ENCODE data around the gene MBOAT7. TPM values are rescaled to one million over a fixed set of nuclear protein-coding genes. Genes with fewer than 3 reads are reported as not detected.

Gene MBOAT7
- 119 and 133 TPM in 2 replicates for total RNA-seq

DNA sequence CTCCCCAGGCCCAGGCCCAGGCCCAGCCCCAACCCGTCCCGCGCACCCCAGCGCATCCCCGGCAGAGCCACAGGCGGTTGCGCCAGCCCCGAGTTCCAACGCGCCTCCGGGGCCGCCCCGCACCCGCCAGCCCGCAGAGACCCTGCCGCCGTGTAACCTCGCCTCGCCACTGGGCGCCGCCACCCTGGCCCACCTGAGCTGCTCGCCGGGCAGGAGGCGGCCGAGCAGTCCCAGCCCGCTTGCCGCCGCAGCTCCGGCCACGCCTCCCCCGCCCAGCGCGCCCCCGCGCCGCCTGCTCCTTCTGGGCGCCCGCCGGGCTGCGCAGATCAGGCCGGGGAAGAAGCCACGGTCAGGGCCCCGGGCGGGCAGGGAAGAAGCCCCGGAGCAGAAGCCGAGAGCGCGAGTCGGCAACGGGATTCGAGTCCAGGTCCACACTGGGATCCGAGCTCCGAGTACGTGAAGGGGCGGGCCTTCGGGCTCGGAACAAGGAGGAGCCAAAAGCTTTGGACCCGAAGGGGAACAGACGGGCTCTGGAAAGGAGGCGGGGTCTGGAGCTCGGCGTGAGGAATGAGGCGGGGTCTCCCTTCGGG, at the start of gene MBOAT7:
Gene MBOAT7, minus strand, starts transcription at position 436 of the 590 bp plus-strand sequence. CDS start 1,072 bp downstream, outside the sequence.

DNA sequence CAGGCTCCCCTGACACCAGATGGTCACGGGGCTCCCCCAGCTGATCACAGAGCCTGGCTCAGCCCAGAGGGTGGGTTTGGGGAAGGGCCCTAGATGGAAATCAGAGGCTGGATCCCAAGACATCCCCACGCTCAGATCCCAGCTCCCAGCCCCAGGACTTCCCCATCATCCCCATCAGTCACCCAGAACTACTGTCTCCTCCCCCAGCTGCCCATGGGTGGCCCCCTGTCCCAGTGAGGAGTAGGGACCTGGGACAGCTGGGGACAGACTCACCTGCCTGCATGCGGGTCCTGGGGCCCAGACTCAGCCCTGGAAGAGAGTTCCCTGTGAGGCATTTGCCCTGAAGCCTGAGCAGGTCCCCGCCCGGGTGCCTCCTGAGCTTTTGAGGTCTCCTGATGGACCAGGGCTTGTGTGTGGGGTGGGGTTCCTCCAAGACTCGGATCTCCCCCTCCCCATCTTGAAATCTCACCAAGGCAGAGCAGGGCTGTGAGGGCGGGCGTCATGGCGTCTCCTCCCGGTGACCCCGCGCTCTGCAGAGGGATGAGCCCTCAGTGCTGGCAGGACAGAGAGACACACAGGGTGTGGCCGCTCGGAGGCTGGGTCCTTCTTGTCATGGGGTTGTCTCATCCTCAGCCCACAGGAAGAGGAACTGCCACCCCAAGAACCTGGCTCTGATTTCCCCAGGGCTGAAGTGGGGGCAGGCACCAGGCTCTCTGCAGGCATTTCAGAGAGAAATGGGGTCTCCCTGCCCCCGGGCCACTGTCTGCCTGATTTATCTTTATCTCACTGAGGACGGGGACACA, 33.3 kb upstream of the MBOAT7 start, which contains the start of gene LILRB3:
Gene LILRB3, minus strand, starts transcription at position 534 of the 803 bp plus-strand sequence. Its CDS starts 31 bp downstream, at position 503.

GRCh38 chr19:54191011-54191810, 1.8 kb upstream of the MBOAT7 start, which contains the start of gene TSEN34:
Gene TSEN34, plus strand, starts transcription at chr19:54191308. Its CDS starts 57 bp downstream, at chr19:54191365.

DNA sequence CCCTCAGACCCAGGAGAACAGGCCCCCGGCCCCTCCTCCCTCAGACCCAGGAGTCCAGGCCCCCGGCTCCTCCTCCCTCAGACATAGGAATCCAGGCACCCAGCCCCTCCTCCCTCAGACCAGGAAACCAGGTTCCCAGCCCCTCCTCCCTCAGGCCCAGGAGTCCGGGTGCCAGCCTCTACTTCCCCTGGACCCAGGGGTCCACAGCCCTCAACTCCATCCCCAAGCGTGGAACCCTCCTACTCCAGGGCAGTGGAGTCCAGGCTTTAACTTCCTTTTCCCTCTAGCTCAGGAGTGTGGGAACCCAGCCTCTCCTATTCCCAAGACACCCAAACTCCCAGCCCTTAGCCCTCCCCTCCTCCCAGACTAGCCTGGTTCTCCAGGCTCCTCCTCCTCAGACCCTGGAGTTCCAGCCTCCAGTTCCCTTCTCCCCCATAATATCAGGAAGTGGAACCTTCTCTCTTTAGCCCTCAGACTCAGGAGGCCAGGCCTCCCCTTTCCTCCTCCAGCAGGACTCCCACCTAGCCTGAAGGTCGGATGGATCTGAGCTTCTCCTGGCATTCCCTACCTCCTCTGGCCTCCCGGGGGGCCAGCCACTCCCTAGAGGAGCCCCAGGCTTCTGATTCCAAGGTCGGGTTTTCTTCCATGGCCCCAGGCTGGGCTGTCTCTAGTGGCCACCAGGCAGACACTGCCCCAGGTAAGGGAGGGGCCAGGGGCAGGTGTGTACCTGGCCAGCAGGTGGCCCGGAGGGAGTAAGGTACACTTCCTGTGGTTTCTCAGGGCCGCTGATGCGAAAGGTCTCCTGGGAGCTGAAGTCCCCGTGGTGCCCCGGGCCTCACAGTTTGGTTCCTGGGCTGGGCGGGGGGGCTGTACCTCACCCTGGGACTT, 16.7 kb downstream of the MBOAT7 start, which contains the start of gene TMC4:
Gene TMC4, minus strand, starts transcription at position 690 of the 888 bp plus-strand sequence. Its CDS starts 43 bp downstream, at position 647.

DNA sequence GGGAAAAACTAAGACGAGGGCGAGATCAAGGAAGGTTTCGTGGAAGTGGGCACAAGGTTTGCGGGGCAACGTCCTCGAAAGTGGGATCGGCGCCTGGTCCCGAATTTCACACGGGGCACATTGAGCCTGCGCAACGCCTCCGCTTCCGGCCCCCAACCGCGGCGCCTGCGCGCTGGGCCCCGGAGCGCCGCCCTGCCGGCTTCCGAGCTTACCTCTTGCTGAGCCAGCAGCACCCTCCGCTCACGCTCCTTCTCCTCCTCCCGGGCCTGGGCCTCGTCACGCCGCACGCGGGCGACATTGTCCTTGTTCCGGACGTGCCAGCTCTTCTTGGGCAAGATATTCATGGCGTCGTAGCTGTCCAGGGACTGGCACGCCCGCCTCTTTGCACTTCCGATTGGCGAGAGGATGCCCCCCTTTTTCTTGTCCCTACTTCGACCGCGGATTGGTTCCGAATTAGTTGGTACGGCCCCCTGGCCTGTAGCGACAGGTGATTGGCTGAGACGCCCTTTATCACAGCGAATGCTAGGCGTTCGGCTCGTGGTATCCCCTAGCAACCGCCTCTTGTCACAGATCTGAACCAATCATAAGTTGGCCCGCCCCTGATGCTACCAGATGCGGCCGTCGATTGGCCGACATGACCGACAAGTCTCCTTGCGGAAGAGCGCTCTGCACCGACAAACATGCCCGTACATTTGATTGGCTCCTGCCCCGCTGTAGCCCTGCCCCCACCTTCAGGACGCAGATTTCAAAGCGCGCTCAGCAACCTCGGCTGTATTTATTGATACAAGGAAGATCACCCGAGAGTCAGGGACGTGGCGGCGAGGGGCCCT, 29.8 kb downstream of the MBOAT7 start, which contains the start of gene LENG1:
Gene LENG1, minus strand, starts transcription at position 370 of the 830 bp plus-strand sequence. Its CDS starts 26 bp downstream, at position 344.

GRCh38 chr19:54137699-54138488, 51.5 kb downstream of the MBOAT7 start, which contains the start of gene CNOT3:
Gene CNOT3, plus strand, starts transcription at chr19:54137762. Its CDS starts 5,217 bp downstream, at chr19:54142979.

Other genes starting within 250 kb of the MBOAT7 start
- 0.14 TPM in 1 of 2 replicates, not detected in the other for gene CACNG8, start 226.6 kb downstream of the MBOAT7 start, total RNA-seq
- not detected in 2 replicates for gene CACNG6, start 197.9 kb downstream of the MBOAT7 start, total RNA-seq
- not detected in 2 replicates for gene VSTM1, start 125.7 kb downstream of the MBOAT7 start, total RNA-seq
- not detected in 2 replicates for gene TARM1, start 108.2 kb downstream of the MBOAT7 start, total RNA-seq
- 0.19 and 0.21 TPM in 2 replicates for gene OSCAR, start 88.8 kb downstream of the MBOAT7 start, total RNA-seq
- 26.7 and 43.4 TPM in 2 replicates for gene NDUFA3, start 86.7 kb downstream of the MBOAT7 start, total RNA-seq
- gene TFPT, start 73.9 kb downstream of the MBOAT7 start, total RNA-seq = 13.3 and 14.4 TPM in 2 replicates
- 61.1 and 69.6 TPM in 2 replicates for gene PRPF31, start 73.8 kb downstream of the MBOAT7 start, total RNA-seq
- 11.8 and 21.2 TPM in 2 replicates for gene CNOT3, start 51.8 kb downstream of the MBOAT7 start, total RNA-seq
- 5.9 and 9.0 TPM in 2 replicates for gene LENG1, start 29.9 kb downstream of the MBOAT7 start, total RNA-seq
- gene TMC4, start 16.4 kb downstream of the MBOAT7 start, total RNA-seq = 12.6 and 12.8 TPM in 2 replicates
- gene TSEN34, start 1.7 kb upstream of the MBOAT7 start, total RNA-seq = 160 and 172 TPM in 2 replicates
- 2,280 and 2,710 TPM in 2 replicates for gene RPS9, start 11.3 kb upstream of the MBOAT7 start, total RNA-seq
- gene LILRB3, start 33.4 kb upstream of the MBOAT7 start, total RNA-seq = not detected in 2 replicates
- gene LILRA6, start 53.2 kb upstream of the MBOAT7 start, total RNA-seq = not detected in 2 replicates
- gene LILRB5, start 67.7 kb upstream of the MBOAT7 start, total RNA-seq = not detected in 2 replicates
- gene LILRB2, start 91.5 kb upstream of the MBOAT7 start, total RNA-seq = not detected in 2 replicates
- not detected in 2 replicates for gene LILRA5, start 123.6 kb upstream of the MBOAT7 start, total RNA-seq
- not detected in 2 replicates for gene LILRA4, start 149.6 kb upstream of the MBOAT7 start, total RNA-seq
- gene LAIR1, start 175.4 kb upstream of the MBOAT7 start, total RNA-seq = not detected in 2 replicates
- 0.63 and 0.88 TPM in 2 replicates for gene TTYH1, start 225.9 kb upstream of the MBOAT7 start, total RNA-seq

Measured in airway epithelial cell (primary cell).